Neural crest cell (in vitro differentiated cells): ENCODE measurements around the gene ITIH5. TPM values are rescaled to one million over a fixed set of nuclear protein-coding genes. Genes with fewer than 3 reads are reported as not detected.
"Not testable (repeated sequence)": the region's sequence is repeated elsewhere in the genome, so short reads cannot be mapped to it uniquely, and the experiment has no call there.

Experiments used
- DNase-seq: peaks from one replicate; pipeline ENCODE4 v3.0.0; 2021; ENCODE audit warnings: low read depth, mixed read lengths, low spot score
- H3K27ac Mint-ChIP-seq: one replicate; pipeline ENCODE4 v1.8.0; 2021; ENCODE audit warnings: mild to moderate bottlenecking, mixed read lengths; ENCODE audit not compliant: unreplicated experiment
- H3K27me3 Mint-ChIP-seq: 2 replicates; pipeline ENCODE4 v1.8.0; 2021; ENCODE audit warnings: low read depth, mild to moderate bottlenecking, mixed read lengths
- H3K36me3 Mint-ChIP-seq: 2 replicates; pipeline ENCODE4 v1.8.0; 2021; ENCODE audit warnings: low read depth, mild to moderate bottlenecking, mixed read lengths
- H3K4me1 Mint-ChIP-seq: 2 replicates; pipeline ENCODE4 v1.8.0; 2021; ENCODE audit warnings: mixed read lengths
- H3K4me3 Mint-ChIP-seq: one replicate; pipeline ENCODE4 v1.8.0; 2021; ENCODE audit warnings: mild to moderate bottlenecking, mixed read lengths
- H3K9me3 Mint-ChIP-seq: 2 replicates; pipeline ENCODE4 v1.8.0; 2021; ENCODE audit warnings: mixed read lengths
- total RNA-seq: library from RNA; stranded (reverse); gene quantifications from 2 replicates; pipeline ENCODE4 v1.2.1, GENCODE V29; 2021
- TF ChIP-seq, protein P1 (sequence below): fragments of 200-600 bp; sonication (generic); conservative IDR thresholded peaks from 2 replicates; pipeline ENCODE4 v1.5.0; 2021; ENCODE audit warnings: antibody characterized with exemption, mild to moderate bottlenecking

The ITIH5 gene
- total RNA-seq, 1 donor from 2014 or later: not detected

GRCh38 chr10:7662522-7662921, 4.2 kb downstream of the ITIH5 start:
- peaks cover 14% of the 10 kb centered on the region for H3K4me1 Mint-ChIP-seq
- H3K27ac Mint-ChIP-seq: no peak overlapping the region
- no peaks in the 10 kb centered on the region for H3K9me3 Mint-ChIP-seq
- TF ChIP-seq, protein P1, sequence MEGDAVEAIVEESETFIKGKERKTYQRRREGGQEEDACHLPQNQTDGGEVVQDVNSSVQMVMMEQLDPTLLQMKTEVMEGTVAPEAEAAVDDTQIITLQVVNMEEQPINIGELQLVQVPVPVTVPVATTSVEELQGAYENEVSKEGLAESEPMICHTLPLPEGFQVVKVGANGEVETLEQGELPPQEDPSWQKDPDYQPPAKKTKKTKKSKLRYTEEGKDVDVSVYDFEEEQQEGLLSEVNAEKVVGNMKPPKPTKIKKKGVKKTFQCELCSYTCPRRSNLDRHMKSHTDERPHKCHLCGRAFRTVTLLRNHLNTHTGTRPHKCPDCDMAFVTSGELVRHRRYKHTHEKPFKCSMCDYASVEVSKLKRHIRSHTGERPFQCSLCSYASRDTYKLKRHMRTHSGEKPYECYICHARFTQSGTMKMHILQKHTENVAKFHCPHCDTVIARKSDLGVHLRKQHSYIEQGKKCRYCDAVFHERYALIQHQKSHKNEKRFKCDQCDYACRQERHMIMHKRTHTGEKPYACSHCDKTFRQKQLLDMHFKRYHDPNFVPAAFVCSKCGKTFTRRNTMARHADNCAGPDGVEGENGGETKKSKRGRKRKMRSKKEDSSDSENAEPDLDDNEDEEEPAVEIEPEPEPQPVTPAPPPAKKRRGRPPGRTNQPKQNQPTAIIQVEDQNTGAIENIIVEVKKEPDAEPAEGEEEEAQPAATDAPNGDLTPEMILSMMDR: no peak
- peaks cover 76% of the 10 kb centered on the region for H3K27me3 Mint-ChIP-seq
- H3K4me3 Mint-ChIP-seq: no peak overlapping the region
- no peaks in the 10 kb centered on the region for H3K36me3 Mint-ChIP-seq
- no peak for DNase-seq

DNA sequence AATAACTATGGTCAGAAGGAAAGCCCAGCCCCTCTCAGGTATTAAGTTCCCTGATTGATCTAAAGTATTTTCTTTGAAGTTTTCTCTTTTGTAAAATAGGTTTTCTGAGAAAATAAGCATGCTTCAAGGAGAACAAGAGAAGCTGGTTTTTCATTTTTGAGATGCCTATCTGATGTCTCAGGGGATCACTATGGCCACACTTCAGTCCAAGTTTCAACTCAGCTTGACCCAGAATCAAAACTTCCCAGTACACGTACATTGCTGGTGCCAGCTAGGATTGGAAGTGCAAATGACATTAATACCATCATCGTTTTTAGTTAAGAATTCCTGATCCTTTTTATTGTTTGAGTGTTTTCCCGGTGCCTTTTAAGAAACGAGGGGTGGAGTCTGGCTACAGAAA, 7.2 kb downstream of the ITIH5 start:
- Mint-ChIP-seq H3K4me1 (no peaks in the 10 kb centered on the region), H3K27ac (no peak overlapping the region), H3K9me3 (no peaks in the 10 kb centered on the region), H3K36me3 (no peaks in the 10 kb centered on the region), H3K4me3 (no peak overlapping the region), H3K27me3 (peaks cover 65% of the 10 kb centered on the region)
- no peak for DNase-seq
- TF ChIP-seq, protein P1: no peak

- DNase-seq: no peak
- peaks cover 54% of the 10 kb centered on the region for H3K27me3 Mint-ChIP-seq
- TF ChIP-seq, protein P1: no peak
- H3K36me3 Mint-ChIP-seq: no peaks in the 10 kb centered on the region
- no peak overlapping the region for H3K4me3 Mint-ChIP-seq
- no peaks in the 10 kb centered on the region for H3K9me3 Mint-ChIP-seq
- no peaks in the 10 kb centered on the region for H3K4me1 Mint-ChIP-seq
- H3K27ac Mint-ChIP-seq: no peak overlapping the region
Measured at GRCh38 chr10:7657552-7657951, 9.2 kb downstream of the ITIH5 start.

- H3K36me3 Mint-ChIP-seq, H3K4me3 Mint-ChIP-seq, H3K27ac Mint-ChIP-seq, DNase-seq, H3K4me1 Mint-ChIP-seq, H3K9me3 Mint-ChIP-seq: not testable (repeated sequence)
- peaks cover 51% of the 10 kb centered on the region for H3K27me3 Mint-ChIP-seq
Measured at GRCh38 chr10:7657079-7657478, 9.7 kb downstream of the ITIH5 start.

DNA sequence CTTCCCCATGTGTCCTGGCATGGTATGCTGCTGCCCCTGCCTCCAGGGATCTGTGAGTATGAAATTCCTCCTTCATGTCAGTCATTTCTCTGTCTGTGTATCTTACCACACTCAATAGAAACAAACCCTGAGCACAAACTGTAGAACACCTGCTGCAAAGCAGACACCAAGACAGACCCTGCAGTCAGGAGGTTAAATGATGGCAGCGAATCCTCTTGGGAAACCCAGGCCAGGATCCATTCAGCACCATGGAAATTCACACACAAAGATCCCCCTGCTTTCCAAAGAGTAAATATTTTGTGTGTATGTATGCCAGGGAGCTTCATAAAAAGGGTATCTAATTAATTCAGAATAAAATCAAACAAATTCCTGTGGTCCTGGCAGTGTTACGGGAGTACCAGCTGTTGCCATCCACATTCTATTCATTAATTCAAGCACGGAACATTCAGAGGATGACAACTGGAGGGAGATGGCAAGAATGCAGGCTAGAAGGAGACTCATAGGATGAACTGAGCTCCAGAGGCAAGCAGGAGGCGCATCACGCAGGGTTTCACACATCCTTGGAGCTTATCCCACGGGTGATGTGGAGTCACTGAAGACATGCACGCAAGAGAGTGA, 14.8 kb downstream of the ITIH5 start:
- DNase-seq: no peak
- no peaks in the 10 kb centered on the region for H3K36me3 Mint-ChIP-seq
- peaks cover 31% of the 10 kb centered on the region for H3K27me3 Mint-ChIP-seq

DNA sequence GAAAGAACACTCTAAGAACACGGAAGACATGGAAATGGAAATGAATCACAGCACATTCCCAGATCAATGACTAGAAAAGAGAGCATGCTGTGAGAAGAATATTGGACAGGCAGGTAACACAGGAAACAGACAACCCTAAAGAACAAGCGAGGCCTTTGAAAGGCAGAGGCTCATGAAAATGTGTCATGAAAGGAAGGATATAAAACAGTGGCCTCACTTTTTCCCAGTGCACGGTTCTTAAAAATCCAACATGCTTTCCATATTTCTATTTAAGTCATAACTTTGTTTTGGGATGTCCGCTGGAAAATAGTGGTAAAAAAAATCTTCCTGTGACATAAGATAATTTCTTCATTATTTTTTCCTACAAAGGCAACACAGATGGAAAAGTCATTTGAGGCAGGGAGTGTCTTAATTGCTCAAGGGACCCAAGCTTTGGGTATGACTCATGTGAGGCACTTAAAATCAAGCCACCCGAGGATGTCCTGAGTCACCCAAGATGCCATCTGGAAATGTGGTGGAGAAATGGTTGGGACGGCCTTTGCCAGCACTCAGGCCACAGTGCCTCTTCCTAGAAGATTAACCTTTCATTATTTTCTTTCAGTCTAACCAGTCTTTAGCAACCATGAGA, 17.0 kb downstream of the ITIH5 start:
- peaks cover 40% of the 10 kb centered on the region for H3K27me3 Mint-ChIP-seq
- H3K4me3 Mint-ChIP-seq: no peak overlapping the region
- TF ChIP-seq, protein P1: no peak
- no peaks in the 10 kb centered on the region for H3K4me1 Mint-ChIP-seq
- H3K27ac Mint-ChIP-seq: no peak overlapping the region
- peaks cover 2% of the 10 kb centered on the region for H3K9me3 Mint-ChIP-seq
- H3K36me3 Mint-ChIP-seq: no peaks in the 10 kb centered on the region
- DNase-seq: no peak

More for the DNA sequence above, 14.8 kb downstream of the ITIH5 start:
- TF ChIP-seq, protein P1: no peak
- Mint-ChIP-seq H3K27ac (no peak overlapping the region), H3K4me1 (no peaks in the 10 kb centered on the region), H3K9me3 (peaks cover 2% of the 10 kb centered on the region), H3K4me3 (no peak overlapping the region)
